Uterus (tissue), 4 donors: ENCODE measurements around the gene ARMH3. TPM values are rescaled to one million over a fixed set of nuclear protein-coding genes. Genes with fewer than 3 reads are reported as not detected.

Source experiments
- DNase-seq, 2 donors: peaks; one replicate each; pipeline ENCODE4 v3.0.0-alpha.2; 2019 to 2020
- H3K27ac ChIP-seq, 2 donors: fragments of 200-600 bp; sonication (generic); 1 replicate in 1 of 2; 2 replicates in 1 of 2; pipeline ENCODE4 v1.5.1; 2016 to 2018
- H3K27me3 ChIP-seq, 2 donors: fragments of 200-600 bp; sonication (generic); one replicate each; pipeline ENCODE4 v1.5.1; 2018 to 2019; ENCODE audit warnings: control low read depth in 1 of 2
- H3K36me3 ChIP-seq, 2 donors: fragments of 200-600 bp; sonication (generic); one replicate each; pipeline ENCODE4 v1.5.1; 2019; ENCODE audit warnings: control low read depth in 1 of 2
- H3K4me1 ChIP-seq, 2 donors: fragments of 200-600 bp; sonication (generic); one replicate each; pipeline ENCODE4 v1.5.1; 2018 to 2019; ENCODE audit warnings: control low read depth in 1 of 2
- H3K4me3 ChIP-seq, 2 donors: fragments of 200-600 bp; sonication (generic); 1 replicate in 1 of 2; 2 replicates in 1 of 2; pipeline ENCODE4 v1.5.1; 2018 to 2019; ENCODE audit warnings: mild to moderate bottlenecking in 1 of 2
- H3K9me3 ChIP-seq, 2 donors: fragments of 200-600 bp; sonication (generic); one replicate each; pipeline ENCODE4 v1.5.1; 2019; ENCODE audit warnings: control low read depth in 1 of 2
- POLR2A ChIP-seq, 2 donors: fragments of 450-650 bp; IDR thresholded peaks; one replicate each; pipeline ENCODE4 v1.6.1; 2016; ENCODE audit warnings: antibody characterized with exemption in 2 of 2, mild to moderate bottlenecking in 1 of 2, moderate library complexity in 1 of 2
- intact Hi-C: fragments of 100-400 bp; cut with DNase I; formaldehyde crosslinking; loops from one replicate; pipeline ENCODE4 v1.15.1; 2023; ENCODE audit warnings: low total_unique reads
- total RNA-seq, 4 donors: library from RNA; depleted of rRNA in 3 of 4; stranded (reverse); fragments of >200 nt in 3 of 4; gene quantifications; one replicate each; pipeline versions ENCODE4 v1.1.0 to v1.2.4, GENCODE V29; 2014 to 2023
- TF ChIP-seq, protein P1 (sequence below), 4 experiments: fragments of 200-600 bp in 2 of 4; fragments of 450-650 bp in 2 of 4; sonication (generic) in 2 of 4; IDR thresholded peaks; one replicate each; pipeline ENCODE4 v1.5.1; 2016 to 2019; ENCODE audit warnings: antibody characterized with exemption in 4 of 4, mild to moderate bottlenecking in 2 of 4, moderate library complexity in 1 of 4
- donor health status: DM: yes; HTN: yes; CAD: no.

Gene ARMH3
- total RNA-seq, 4 donors from 2014 or later = 10.6 to 29.8 (median 20.9) TPM

DNA sequence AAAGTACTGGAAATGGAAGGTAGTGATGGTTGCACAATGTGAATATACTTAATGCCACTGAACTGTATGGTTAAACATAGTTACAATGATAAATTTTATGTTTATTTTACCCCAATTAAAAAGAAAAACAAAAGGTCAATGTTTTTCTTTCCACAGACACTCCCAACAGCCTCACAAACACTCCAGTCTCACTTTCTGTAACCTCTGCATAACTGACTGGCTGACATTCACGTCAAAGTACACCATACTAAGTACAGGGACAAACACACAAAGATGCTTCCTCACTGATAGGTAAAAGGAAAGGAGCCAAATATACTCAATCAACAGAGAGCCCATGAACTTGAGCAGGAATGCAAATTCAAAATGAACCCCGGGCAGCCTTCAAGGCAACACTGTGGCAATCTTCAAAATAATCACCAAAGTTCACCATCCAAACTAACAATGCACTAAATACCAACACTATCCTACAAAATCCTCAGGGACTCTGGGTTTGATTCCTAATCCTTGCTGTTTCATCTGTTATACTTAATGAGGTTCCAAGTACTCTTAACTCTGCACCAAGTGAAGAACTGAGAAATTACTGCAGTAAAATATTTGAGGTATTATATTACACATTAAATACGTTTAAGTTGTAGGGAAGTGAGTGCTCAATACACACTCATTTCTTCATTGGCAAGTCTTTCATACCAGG, 90.8 kb downstream of the ARMH3 start:
- H3K9me3 ChIP-seq = no peaks in the 10 kb centered on the region
- no peak overlapping the region for H3K27ac ChIP-seq
- intact Hi-C loops = no loop called here
- no peaks in the 10 kb centered on the region for H3K4me1 ChIP-seq
- H3K27me3 ChIP-seq = no peaks in the 10 kb centered on the region
- no peaks in the 10 kb centered on the region for H3K36me3 ChIP-seq
- DNase-seq = no peak
- TF ChIP-seq, protein P1, sequence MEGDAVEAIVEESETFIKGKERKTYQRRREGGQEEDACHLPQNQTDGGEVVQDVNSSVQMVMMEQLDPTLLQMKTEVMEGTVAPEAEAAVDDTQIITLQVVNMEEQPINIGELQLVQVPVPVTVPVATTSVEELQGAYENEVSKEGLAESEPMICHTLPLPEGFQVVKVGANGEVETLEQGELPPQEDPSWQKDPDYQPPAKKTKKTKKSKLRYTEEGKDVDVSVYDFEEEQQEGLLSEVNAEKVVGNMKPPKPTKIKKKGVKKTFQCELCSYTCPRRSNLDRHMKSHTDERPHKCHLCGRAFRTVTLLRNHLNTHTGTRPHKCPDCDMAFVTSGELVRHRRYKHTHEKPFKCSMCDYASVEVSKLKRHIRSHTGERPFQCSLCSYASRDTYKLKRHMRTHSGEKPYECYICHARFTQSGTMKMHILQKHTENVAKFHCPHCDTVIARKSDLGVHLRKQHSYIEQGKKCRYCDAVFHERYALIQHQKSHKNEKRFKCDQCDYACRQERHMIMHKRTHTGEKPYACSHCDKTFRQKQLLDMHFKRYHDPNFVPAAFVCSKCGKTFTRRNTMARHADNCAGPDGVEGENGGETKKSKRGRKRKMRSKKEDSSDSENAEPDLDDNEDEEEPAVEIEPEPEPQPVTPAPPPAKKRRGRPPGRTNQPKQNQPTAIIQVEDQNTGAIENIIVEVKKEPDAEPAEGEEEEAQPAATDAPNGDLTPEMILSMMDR (IDR thresholded peaks at IDR 0.05) = no peak
- no peak for TF ChIP-seq POLR2A (IDR thresholded peaks at IDR 0.05)
- no peak overlapping the region for H3K4me3 ChIP-seq

- Histone ChIP-seq H3K36me3 (no peaks in the 10 kb centered on the region), H3K4me3 (no peak overlapping the region), H3K27me3 (no peaks in the 10 kb centered on the region), H3K9me3 (no peaks in the 10 kb centered on the region), H3K4me1 (no peaks in the 10 kb centered on the region), H3K27ac (no peak overlapping the region)
- no peak for DNase-seq
- TF ChIP-seq, protein P1 (IDR thresholded peaks at IDR 0.05) = no peak
- no peak for TF ChIP-seq POLR2A (IDR thresholded peaks at IDR 0.05)
- intact Hi-C loops = no loop called here
Observed at GRCh38 chr10:101961591-101962498, 94.1 kb downstream of the ARMH3 start.

GRCh38 chr10:101960879-101961395, 95.0 kb downstream of the ARMH3 start:
- Histone ChIP-seq H3K27ac (no peak overlapping the region), H3K9me3 (no peaks in the 10 kb centered on the region), H3K4me1 (no peaks in the 10 kb centered on the region), H3K27me3 (no peaks in the 10 kb centered on the region), H3K4me3 (no peak overlapping the region), H3K36me3 (no peaks in the 10 kb centered on the region)
- TF ChIP-seq, protein P1 (IDR thresholded peaks at IDR 0.05) = no peak
- no peak for TF ChIP-seq POLR2A (IDR thresholded peaks at IDR 0.05)
- intact Hi-C loops = no loop called here
- DNase-seq = no peak

DNA sequence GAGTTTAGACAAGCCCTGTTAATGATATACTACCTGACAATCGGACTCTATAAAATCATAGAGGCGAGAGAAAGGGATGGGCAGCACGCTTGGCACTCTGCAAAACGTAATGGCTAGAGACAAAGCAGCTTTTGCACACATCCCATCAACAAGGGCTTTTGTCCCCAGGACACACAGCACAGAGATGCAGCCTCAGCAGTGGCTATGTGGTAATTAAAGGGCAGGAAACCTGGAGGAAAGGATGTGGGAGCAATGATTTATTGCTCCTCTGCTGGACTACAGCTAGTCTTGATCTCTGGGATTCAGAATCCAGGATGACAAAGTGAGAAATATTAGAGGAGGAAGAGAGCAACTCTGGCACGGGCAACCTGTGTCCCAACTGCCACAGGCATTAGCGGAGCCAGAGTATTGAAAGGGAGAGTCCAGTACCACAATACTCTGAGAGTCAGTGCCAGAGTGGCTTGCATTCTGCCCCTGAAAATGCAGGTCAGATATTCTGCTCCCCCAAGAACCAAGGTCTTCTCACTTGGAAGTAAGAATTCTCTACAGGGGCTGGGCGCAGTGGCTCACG, 96.5 kb downstream of the ARMH3 start:
- H3K9me3 ChIP-seq = no peaks in the 10 kb centered on the region
- no peaks in the 10 kb centered on the region for H3K36me3 ChIP-seq
- H3K4me3 ChIP-seq = no peak overlapping the region
- no peaks in the 10 kb centered on the region for H3K27me3 ChIP-seq
- TF ChIP-seq, protein P1 (IDR thresholded peaks at IDR 0.05) = no peak
- no peak for TF ChIP-seq POLR2A (IDR thresholded peaks at IDR 0.05)
- intact Hi-C loops = no loop called here
- no peaks in the 10 kb centered on the region for H3K4me1 ChIP-seq
- DNase-seq = no peak
- no peak overlapping the region for H3K27ac ChIP-seq
